OCI-LY1 (cell line): ENCODE data around the gene CHST8.

Source experiments
- CTCF ChIP-seq: fragments of 200-600 bp; sonication (generic), shearing (Covaris generic); IDR thresholded peaks from 2 replicates; pipeline ENCODE4 v1.5.1; 2017; ENCODE audit warnings: mild to moderate bottlenecking, antibody characterized with exemption, low read length, moderate library complexity, mixed read lengths
- EZH2 ChIP-seq: fragments of 200-600 bp; sonication (generic), shearing (Covaris generic); IDR thresholded peaks from 2 replicates; pipeline ENCODE4 v1.8.0; 2017; ENCODE audit warnings: borderline replicate concordance, mixed run types, mild to moderate bottlenecking, antibody characterized with exemption, low read length, moderate library complexity, mixed read lengths

- TF ChIP-seq CTCF (no peak), EZH2 (no peak)
Observed at GRCh38 chr19:33706631-33707030, 84.9 kb downstream of the CHST8 start.
